ENCODE data around the gene RHOH. TPM values are rescaled to one million over a fixed set of nuclear protein-coding genes. Genes with fewer than 3 reads are reported as not detected.
A peak's percentile ranks its signal among the peaks of the same experiment; 100 is the strongest.

The RHOH gene
- total and polyA plus RNA-seq, 9 of the 15 experiments (the other 6 are each of a cell fraction or from before 2014, with no cell fraction given), result 14.3 to 37.7 (median 23.2) TPM

GRCh38 chr4:40200875-40201801, 4.3 kb downstream of the RHOH start (continued):
- TF ChIP-seq CUX1 (CRISPR knock-in tag; IDR thresholded peaks at IDR 0.05), result no peak
- peak; percentile 23; the same call in 1 of the 2 replicates for TF ChIP-seq RBFOX2 (IDR thresholded peaks at IDR 0.05; ENCODE audit: low read depth, low read length)
- TF ChIP-seq NR2C2 (CRISPR knock-in tag; IDR thresholded peaks at IDR 0.05), result no peak
- TF ChIP-seq NR2C2 (tag; IDR thresholded peaks at IDR 0.05), result peak; percentile 82
- peak; percentile 55 for TF ChIP-seq CEBPB (tag; IDR thresholded peaks at IDR 0.05)
- no peak for TF ChIP-seq SRSF7 (optimal IDR thresholded peaks at IDR 0.05; ENCODE audit: low read depth, low read length)
- TF ChIP-seq ARID3A (IDR thresholded peaks at IDR 0.05; ENCODE audit: borderline replicate concordance, low read depth, low read length), result peak; percentile 74
- TF ChIP-seq NFXL1 (CRISPR knock-in tag; IDR thresholded peaks at IDR 0.05), result no peak
- peak; percentile 64 for TF ChIP-seq EP400 (IDR thresholded peaks at IDR 0.05)
- no peak for TF ChIP-seq ZNF75A (CRISPR knock-in tag; IDR thresholded peaks at IDR 0.05)
- TF ChIP-seq STAG1 (CRISPR knock-in tag; IDR thresholded peaks at IDR 0.05; ENCODE audit: borderline replicate concordance), result no peak
- no peak for TF ChIP-seq NKRF (IDR thresholded peaks at IDR 0.05; ENCODE audit: borderline replicate concordance)

Data from K562 (cell line).